ENCODE data around the gene GRIK4. TPM values are rescaled to one million over a fixed set of nuclear protein-coding genes. Genes with fewer than 3 reads are reported as not detected.
A peak's percentile ranks its signal among the peaks of the same experiment; 100 is the strongest.
"Not testable (repeated sequence)": the region's sequence is repeated elsewhere in the genome, so short reads cannot be mapped to it uniquely, and the experiment has no call there.

Gene GRIK4
- total RNA-seq, 1 donor from 2014 or later, result under 0.01 TPM

DNA sequence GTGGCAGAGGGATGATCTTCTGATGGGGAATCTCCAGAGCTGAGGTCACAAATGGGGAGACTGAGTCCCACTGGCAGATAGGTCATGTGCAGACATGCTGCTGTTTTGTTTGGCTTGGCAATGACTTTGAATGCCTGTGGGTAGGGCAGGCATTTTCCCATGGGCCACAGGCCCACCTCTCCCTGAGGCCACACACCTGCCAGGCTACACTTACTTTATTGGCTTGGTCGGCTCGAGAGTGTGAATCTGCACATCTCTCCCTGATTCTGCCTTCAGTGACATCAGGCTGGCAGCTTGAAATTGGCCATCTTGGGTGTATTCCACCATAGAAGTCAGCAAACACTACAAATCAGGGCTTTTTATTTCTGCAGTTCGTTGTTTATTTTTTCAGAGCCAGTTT is 91.5 kb downstream of the GRIK4 start:
- no peak for DNase-seq (ENCODE audit: low read depth in 2 of 2)

DNA sequence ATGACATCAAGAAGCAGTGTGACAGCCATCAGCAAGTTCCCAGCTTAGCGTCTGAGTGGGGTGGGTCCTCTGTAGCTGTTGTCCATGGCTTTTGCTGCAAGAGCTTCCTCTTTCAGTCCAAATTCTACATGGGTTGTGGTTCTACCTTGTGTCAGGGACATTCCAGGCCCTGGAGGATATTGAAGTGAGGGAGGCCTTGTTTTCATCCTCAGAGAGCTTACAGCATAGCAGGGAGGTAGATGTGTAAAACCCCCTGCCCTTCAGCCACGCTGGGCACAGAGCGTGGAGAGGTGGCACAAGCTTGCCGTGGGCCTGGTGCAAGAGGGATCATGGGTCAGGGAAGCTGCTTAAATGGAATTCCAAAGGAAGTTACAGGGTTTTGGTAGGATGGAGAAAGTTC is 93.9 kb downstream of the GRIK4 start:
- DNase-seq (ENCODE audit: low read depth in 2 of 2), result no peak

GRCh38 chr11:120606211-120607010 is 94.9 kb downstream of the GRIK4 start:
- DNase-seq (ENCODE audit: low read depth in 2 of 2), result no peak

DNA sequence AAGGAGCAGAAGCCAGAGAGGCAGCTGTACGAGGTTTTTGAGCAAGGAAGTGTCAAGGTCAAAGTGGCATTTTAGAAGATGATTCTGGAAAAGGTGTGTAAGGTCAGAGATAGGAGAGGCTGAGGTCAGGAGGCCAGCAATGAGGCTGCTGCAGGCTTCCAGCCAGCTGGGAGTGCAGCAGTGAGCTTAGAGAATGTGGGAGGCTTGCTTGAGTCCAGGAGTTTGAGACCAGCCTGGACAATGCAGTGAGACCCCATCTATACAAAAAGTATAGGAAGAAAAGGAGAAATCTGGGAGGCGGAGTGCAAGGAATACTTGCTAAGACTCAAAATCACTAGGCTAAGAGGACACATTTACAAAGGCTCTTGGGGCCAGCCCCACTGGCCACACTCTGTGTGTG is 96.5 kb downstream of the GRIK4 start:
- DNase-seq (ENCODE audit: low read depth in 2 of 2), result no peak

DNA sequence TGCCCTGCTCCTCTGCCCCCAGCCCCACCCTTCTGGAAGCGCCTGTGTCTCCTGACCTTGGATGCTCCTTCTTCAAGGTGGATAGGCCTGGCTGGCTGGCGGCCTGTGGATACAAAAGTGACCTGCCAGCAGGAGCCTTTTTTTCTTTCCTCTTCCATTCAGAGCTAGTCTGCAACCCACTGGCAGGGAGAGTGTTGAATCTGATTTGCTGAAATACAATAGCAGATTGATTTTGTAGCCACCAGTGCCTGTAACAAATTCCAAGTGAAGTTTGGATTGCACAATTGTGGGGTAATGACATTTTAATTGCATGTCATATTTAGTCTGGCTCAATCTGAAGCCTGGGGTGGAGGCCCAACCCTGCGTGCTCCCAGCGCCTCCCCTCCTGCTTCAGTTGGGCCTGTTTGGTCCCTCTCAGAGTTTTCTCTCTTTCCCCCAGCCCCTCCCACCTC is 97.2 kb downstream of the GRIK4 start:
- no peak for DNase-seq (ENCODE audit: low read depth in 2 of 2)

DNA sequence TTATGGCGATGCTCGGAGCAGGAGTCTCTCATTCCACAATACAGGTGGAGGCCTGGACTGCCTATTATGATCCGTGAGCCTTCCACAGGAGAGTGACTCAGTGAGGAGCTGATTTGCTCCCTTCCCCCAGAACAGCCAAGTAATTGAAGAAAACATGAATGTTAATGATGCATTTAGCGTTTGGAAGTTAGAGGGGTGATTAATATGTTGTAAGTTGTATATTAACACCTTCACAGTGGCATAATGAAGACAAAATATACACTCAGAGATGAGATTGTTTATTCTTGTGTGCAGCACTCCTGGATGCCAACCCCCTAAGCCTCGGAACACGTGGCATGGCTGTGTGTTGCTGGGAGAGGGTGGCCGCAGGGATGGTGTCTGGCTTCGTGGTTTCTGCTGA is 98.6 kb downstream of the GRIK4 start:
- no peak for DNase-seq (ENCODE audit: low read depth in 2 of 2)

DNA sequence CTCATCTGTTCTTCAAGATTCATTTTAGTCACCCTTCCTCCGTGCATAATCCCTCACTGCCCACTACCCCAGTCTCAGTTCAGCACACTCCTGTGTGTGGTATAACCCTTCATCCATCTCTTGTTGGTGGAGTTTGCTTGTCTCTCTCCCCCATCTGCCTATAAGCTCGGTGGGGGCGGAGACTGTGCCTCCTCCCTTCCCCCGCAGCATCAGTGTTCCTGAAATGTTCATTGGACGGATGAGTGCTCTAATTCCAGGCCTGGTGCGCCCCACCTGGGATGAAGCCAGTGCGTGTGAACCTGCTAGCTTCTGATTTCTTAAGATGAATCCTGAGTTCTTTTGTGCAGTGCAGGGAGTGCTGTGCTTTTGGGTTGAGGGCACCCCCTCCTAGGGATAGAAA is 100.0 kb downstream of the GRIK4 start:
- DNase-seq (ENCODE audit: low read depth in 2 of 2), result no peak

DNA sequence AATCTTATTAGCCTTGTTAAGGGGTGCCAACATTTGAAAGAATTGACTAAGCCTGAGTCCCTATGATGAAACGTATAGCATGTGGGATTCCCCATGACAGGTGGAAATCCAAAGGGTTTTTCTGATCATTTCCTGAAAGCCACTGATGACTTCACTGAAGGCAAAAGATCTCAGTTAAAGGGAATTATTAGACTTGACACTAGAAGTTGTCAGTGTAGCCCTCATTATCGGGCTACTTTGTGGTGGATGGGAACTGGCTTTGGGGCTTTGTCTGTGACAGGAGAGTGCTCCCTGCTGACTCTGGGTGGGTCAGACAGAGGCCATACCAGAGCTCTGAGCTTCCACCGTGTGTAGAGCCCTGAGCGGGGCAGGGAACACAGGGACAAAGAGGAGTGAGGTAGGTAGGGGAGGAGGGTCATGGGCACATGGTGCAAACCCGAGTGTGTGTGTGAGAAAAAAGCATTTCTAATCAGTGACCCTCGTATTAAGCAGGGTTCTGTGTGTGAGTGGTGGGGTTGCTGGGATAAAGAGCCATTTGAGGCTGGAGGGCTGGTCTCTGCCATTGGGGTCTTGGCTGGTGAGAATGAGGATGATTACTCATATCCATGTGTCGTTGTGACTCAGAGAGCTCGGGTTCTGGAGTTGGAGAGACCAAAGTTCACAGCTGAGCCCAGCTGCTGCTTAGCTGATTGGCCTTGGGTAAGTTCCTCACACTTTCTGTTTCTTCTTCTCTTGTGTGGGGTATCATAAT is 101.1 kb downstream of the GRIK4 start:
- peak; percentile 3 to 77 for DNase-seq (ENCODE audit: low read depth in 2 of 2)

- DNase-seq (ENCODE audit: low read depth in 2 of 2), result no peak
These were observed 102.0 kb downstream of the GRIK4 start for GRCh38 chr11:120613264-120614226.

GRCh38 chr11:120615391-120615790 is 103.8 kb downstream of the GRIK4 start:
- DNase-seq (ENCODE audit: low read depth in 2 of 2), result no peak

DNA sequence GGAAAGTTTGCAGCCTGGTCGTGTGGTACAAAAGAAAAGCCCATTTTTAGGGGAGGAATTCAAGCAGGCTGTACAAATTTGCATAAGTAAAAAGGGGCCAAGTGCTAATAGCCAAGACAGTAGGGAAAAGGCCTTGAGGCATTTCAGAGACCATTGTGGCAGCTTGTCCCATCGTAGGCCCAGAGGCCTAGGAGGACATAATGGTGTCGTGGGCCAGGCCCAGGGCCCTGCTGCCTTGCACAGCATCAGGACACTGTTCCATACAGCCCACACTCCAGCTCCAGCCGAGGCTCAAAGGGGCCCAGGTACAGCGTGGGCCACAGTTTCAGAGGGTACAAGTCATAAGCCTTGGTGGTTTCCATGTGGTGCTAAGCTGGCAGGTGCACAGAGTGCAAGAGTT is 106.9 kb downstream of the GRIK4 start:
- no peak for DNase-seq (ENCODE audit: low read depth in 2 of 2)

- peak in 1 of 2 donors; percentile 58 for DNase-seq (ENCODE audit: low read depth in 2 of 2)
These were observed 110.8 kb downstream of the GRIK4 start for GRCh38 chr11:120622189-120622875.

- DNase-seq (ENCODE audit: low read depth in 2 of 2), result not testable (repeated sequence)
These were observed 113.4 kb downstream of the GRIK4 start for GRCh38 chr11:120624992-120625391.

DNA sequence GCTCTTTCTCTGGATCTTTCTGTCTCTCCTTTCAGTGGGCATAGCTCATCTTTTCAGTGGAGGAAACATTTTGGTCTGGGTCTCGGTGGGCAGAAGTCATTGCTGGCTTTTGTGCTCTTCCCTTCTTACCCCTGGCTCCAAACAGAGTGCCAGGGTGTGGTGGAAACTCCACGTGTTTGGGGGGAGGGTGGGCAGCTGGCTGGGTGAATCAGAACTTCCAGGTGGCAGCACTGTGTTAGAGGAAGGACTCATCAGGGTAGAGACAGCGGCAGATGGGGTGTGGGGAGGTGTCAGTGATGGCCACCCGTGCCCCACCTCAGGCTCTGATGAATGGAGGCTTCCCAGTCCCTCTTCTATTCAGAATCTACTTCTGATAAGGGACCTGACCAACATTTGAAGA is 114.0 kb downstream of the GRIK4 start:
- DNase-seq (ENCODE audit: low read depth in 2 of 2), result no peak

DNA sequence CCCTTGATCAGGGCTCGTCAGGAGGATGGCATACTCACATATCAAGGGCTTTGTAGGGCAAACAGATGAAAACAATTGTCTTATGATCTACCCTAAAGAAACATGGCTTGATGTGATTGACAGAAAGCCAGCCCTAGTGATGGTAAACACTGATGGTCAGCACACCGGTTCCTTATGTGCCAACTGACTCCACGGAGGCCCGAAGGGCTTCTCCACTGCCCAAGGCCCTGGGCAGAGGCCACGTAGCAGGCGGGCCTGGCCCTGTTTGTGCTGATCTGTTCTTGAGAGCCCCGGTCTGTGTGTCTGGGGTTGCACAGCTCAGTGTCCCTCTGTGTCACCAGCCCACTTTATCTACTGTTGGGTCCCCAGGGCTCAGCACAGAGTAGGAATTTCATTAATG is 115.2 kb downstream of the GRIK4 start:
- no peak for DNase-seq (ENCODE audit: low read depth in 2 of 2)

GRCh38 chr11:120627327-120628163 is 116.0 kb downstream of the GRIK4 start:
- no peak for DNase-seq (ENCODE audit: low read depth in 2 of 2)

- DNase-seq (ENCODE audit: low read depth in 2 of 2), result no peak
These were observed 118.0 kb downstream of the GRIK4 start for GRCh38 chr11:120629407-120630080.

- no peak for DNase-seq (ENCODE audit: low read depth in 2 of 2)
These were observed 118.6 kb downstream of the GRIK4 start for GRCh38 chr11:120630122-120630521.

- no peak for DNase-seq (ENCODE audit: low read depth in 2 of 2)
These were observed 121.0 kb downstream of the GRIK4 start for GRCh38 chr11:120632579-120632978.

Measured in lung microvascular endothelial cell (primary cell).